HG03175 (cell line): ENCODE measurements around the gene ALPG.
"Not testable (repeated sequence)": the region's sequence is repeated elsewhere in the genome, so short reads cannot be mapped to it uniquely, and the experiment has no call there.

Experiments used
- ATAC-seq: cut with Tn5 transposase; IDR thresholded peaks from one replicate; pipeline ENCODE4 v1.9.1; 2021; ENCODE audit warnings: mild to moderate bottlenecking, moderate library complexity; ENCODE audit not compliant: unreplicated experiment

ALPG gene

DNA sequence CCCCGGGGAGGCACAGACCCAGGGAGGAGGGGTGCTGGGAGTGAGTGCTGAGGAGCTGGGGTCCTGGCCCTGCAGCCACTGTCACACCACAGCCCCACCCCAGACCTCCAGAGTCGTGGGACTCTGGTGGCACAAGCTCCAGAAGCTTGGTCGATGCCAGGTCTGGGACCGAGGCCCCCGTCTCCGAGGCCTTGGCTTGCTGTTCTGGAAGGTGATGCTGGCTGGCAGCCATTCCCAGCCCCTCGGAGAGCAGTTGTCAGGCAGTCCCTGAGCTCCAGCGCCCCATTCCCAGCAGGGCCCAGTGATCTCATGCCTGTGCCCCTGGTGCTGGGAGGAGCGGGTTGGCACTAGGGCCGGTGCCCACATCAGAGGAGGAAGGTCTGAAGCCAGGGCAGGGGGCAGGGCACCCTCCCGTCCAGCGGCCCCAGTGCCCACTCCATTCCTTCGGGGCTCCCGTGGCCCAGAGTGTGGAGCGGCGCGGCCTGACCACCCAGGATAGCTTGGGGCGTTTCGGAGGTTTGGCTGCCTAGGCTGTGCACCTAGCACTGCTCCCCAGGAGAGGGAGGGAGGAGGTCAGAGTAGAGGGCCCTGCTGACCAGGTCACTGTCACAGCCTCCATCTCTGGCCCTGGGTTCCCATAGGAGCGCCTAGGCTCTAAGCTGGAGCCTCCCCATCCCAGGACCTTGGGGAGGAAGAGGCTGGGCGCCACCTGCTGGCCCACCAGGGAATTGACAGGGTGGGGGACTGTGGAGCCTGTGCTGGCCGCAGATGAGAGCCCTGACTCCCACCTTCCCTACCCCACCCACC, 32.5 kb downstream of the ALPG start:
- ATAC-seq: no peak

DNA sequence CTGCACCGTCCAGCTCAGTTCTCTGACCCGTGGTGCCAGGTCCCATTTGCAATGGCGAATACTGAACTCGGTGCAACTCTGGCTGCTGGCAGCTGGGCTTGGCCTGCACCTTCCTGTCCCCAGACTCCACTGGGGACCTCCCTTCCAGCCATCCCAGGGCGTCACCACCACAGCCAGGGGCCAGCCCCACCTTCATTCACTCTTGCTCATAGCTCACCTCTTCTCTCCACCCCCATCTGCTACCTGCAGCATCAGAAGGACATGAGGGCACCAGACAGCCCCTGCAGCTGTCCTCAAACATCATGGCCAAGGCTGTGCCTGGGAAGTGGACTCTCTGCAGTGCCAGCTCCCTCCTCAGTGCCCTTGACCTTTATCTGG, 33.1 kb downstream of the ALPG start:
- ATAC-seq: no peak

DNA sequence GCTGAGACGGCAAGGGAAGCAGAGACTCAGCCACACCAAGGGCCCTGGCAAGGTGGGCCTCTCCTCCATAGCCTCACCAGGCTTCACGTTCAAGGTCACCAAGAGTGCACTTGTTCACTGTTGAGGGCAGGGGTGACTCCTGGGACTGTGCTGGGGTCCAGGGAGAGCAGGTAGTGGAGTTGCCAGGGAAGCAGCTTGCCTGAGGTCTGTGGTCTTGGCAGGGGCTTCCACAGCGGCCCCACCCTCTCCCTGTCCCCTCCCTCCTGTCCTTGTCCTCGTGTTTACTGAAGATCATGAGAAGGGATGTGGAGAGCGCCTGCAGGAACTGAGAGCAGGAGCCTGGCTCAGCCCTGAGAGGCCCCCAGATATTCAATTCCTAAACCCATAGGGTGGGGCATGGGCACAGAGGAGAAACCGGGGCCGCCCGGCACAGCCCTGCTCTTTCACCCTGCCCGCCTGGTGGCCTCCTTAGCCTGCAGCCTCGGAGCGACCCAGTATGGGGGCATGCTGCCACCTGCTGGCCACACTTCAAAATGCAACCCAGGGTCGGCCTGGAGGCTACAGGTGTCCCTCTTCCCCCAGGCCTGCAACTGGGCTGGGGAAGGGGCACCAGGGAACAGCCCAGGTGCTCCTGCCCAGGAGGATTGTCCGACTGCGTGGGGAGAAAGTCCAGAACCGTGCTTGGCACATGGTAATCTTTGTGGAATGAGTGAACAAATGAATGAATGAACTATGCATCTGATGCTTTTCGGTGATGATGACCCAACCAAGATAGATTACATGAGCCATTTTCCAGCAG, 33.8 kb downstream of the ALPG start:
- peak; percentile 78 for ATAC-seq

DNA sequence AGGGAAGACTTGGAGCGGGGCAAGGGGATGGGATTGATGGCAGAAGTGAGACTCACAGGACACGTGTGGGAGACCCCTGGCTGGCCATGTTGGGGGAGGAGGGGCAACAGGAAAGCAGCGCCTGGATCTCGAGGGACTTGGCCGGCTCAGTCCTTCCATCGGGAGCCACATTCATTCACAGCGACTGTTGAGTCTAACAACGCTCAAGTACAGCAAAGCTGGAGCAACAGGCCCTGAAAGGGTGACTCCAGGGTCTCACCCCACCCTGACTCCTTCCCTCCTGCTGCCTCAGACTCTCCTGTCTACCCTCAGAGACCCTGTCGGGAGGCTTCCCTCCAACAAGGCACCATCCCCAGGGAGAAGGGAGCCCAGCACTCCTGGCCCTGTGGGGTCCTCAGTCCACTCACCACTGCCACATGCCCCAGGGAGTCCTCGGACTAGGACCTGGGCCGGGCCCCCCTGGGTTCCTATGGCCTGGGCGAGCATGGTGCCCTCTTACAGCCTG, 34.6 kb downstream of the ALPG start:
- ATAC-seq: no peak

DNA sequence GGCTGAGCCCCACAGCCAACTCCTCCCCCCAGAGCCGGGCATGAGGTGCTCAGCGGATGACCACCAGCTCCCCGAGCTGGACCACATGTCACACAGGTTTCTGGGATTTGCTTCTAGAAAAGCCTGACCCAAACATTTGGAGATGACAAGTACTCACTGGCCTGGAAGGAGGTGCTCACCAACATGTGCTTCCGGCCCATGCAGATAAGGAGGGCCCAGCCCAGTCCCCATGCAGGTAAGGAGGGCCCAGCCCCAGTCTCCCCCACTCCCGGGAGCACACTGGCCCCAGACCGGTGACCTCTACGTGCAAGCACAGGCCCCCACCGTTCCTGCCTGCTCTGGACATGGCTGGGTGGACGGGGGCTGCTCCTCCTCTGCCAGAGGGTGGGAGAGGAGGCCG, 35.3 kb downstream of the ALPG start:
- ATAC-seq: not testable (repeated sequence)

DNA sequence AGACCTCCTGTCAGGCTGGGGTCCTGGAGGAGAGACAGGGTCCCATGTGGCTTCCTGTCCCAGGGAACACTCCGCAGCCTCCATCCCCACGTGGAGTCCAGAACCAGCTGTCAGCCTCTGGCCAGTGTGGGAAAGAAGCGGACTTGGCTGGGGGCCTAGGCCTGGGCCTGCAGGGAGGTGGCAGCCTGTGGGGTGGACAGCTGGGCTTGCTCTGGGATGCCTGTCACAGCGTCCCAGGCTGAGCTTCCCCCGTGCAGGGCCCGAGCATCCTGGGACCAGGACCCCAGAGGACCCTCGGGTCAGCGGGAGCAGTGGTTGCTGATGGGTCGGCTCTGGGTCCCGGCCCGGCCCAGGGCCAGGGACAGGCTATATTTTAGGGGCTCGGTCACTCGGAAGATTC, 35.8 kb downstream of the ALPG start:
- ATAC-seq: not testable (repeated sequence)

DNA sequence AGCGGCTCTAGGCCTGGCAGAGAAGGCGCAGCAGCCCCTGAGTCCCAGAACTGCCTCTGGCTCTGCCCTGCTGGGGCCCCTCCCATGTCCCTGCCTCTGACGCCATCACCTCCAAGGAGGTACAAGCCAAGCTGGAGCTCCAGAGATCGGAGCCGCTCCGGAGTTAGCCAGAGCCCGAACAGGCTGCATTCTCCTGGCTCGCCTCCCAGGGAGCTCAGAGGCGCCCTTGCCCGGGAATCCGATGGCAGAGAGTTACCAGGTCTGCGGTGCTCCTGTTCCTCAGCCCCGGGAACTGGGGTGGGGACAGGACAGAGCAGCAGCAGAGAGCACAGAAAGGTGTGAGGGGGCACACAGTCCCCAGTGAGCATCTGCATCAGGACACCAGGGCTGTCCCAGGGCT, 36.4 kb downstream of the ALPG start:
- ATAC-seq: not testable (repeated sequence)

DNA sequence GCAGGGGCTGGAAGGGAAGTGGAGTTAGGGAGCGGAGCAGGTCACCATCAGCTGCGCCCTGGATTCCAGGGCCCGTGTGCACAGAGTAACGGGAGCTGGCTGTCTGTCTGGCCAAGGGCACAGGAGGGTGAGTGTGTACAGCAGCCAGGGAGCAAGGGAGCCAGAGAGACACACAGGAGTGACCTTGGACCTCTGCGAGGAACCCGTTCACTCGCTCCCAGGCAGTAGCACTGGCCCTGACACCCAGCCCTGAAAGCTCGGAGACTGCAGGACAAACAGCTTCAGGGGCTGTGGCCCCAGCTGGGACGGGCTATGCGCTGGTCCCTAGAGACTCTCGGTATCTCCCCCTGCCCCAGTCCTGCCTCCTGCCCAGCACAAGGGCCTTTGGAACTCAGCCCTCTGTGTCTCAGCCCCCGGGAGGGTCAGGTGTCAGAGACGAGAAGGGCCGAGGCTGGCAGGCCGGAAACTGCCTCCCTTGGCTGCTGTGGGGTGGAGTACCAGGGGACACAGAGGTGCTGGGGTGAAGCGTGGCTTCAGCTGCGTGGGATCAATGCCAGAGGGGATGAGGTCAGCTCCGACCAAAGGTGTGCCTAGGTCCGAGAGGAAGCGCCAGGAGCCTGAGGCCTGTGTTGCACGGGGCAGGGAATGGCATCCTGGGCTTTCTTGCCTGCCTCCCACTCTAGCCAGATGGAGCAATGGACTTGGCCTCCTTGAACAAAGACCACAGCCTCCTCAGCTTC, 37.2 kb downstream of the ALPG start:
- ATAC-seq: not testable (repeated sequence)

DNA sequence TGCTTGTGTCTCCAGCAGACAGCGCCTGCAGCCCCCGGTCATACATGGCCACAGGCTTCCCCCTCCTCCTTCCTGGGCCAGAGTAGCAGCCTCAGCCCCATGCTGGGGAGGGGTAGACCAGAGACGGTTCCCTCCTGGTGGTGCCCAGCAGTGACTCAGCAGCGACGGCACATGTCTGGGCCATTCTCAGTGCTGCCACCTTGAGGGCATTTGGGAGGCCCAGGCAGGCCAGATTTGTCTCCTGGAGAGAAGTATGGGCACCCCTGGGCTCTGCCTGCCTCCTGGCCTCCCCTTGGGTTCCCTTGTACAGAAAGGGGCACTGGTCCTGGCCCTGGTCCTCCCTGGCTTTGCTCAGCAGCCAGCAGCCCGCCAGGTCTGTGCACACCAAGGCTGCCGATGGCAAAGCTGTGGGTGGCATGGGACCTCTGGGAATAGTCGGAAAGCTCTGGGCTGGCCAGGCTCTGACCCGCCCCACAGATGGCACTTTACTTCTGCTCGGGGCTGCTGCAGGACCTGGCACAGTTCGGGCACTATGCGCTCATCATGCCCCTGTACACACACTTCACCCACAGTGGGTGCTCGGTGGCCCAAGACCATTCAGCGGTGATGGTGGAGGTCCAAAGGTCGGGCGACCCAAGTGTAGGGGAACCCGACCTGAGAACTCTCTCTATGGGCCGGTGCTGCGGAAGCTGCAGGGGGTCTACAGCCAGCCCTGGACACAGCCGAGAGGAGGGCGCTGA, 37.9 kb downstream of the ALPG start:
- peak; percentile 34 for ATAC-seq

DNA sequence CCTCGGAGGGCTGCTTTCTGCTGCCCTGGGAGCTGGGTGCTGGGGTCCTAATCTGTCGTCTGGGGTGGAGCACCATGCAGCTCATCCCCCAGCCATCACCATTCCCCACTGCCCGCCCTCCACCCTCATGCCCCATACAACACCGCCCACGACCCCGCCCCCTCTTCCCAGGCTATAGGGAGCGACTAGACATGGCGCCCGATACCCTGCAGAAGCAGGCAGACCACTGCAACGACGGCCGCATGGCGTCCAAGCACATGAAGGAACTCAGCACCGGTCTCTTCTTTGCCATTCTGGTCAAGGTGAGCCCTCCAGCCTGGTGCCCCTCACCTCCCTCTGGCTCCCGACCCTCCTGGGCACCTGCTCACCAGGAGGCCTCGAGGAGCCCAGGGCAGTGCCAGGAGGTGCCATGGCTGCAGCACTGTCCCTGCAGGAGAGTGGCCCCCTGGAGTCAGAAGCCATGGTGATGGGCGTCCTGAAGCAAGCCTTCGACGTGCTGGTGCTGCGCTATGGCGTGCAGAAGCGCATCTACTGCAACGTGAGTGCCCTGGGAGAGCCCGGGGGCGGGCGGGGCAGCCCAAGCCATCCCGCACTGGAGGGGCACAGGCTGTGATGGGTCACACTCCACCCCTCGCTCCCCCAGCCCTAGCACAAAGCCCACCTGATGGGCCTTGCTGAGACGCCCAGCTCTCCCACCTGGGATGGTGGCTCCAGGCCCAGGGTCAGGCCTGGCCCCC, 38.7 kb downstream of the ALPG start:
- not testable (repeated sequence) for ATAC-seq

DNA sequence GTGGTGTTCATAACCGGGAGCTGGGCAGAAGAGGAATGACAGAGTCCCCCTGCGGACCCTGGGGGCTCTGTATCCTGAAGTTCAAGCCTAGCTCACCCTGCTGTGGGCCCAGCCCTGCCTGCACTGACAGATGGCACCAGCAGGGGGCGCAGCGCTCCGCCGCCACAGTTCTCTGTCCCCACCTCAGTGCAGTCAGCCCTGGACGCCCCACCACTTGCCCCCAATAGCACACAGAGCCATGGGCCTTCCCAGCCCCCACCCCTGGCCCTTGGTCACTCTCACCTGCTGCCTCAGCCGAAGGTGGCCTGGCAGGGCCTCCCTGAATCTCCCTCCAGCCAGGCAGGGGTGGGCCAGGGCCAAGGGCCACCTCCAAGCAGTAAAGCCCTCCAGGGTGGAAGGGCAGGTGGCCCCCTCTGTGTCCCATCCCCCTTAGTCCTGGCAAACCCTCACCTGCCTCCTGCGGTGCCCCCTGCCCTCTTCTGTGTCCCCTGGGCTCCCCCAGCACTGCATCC, 39.7 kb downstream of the ALPG start:
- ATAC-seq: not testable (repeated sequence)

DNA sequence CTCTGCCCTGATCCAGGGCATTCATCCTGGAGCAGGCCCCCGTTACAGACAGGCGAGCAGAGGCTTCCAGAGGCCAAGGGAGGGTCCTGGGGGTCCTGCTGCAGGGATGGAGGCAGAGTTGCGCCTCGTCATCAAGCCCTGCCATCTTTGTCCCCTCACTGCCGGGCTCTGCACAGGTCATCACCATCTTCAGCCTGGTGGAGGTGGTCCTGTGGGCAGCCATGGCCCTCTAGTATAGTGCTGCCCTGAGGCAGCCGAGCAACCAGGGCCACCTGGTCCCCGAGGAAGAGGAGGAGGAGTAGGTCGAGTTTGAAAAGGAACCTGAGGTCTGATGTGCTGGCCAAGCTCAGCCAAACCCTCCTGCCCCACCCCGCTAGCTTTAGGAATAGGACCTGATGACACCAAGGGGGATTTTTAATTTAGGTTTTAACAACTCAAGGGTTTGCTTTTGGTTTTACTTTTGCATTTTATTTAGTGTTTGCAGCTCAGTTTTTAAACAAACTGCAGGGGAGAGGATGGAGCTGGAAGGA, 40.5 kb downstream of the ALPG start:
- no peak for ATAC-seq

DNA sequence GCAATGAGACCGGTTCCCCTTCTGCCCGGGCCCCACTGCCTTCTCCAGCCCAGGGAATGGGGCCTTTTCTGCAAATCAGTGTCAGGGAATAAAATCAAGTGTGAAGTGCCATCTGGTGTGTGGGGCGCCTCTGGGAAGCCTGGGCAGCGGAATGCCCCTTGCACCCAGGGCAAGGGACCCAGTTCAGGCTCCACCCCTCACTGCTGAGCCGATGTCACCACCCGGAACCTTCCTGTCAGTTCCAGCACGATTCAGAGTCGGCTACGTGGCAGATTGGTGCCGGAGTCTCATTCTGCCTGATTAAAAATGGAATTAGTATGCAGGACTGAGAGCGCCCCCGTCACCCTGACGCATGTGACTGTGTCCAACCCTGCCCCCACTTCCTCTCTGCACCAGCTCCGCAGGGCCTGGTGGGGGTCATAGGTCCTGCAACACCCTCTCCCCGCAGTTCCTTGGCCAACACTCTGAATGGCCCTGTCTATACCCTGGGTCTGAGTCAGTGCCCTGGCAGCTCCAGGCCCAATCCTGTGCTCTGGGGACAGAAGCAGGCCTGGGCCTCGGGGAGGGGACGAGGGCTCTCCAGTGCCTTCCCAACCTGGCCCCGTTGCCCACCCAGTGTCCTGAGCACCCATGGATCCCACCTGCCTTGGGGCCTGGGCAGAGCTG, 41.1 kb downstream of the ALPG start:
- no peak for ATAC-seq

DNA sequence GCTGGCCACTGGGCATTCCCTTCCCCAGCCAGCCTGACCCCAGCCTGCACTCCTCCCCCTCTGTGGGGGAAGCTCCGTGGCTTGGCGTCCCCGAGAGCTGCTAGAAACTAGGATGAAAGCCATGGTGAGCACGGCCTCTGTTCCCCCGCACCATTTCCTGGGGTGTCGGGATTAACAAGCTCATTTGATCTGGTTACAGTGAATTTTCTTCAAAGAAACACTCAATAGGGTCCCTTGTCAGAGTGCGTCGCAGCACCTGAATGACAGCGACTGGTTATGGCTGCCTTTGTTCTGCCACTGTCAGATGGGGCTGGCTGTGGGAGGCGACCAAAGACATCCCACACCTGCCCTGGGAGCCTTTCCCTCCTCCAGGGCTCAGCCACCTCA, 41.7 kb downstream of the ALPG start:
- no peak for ATAC-seq

DNA sequence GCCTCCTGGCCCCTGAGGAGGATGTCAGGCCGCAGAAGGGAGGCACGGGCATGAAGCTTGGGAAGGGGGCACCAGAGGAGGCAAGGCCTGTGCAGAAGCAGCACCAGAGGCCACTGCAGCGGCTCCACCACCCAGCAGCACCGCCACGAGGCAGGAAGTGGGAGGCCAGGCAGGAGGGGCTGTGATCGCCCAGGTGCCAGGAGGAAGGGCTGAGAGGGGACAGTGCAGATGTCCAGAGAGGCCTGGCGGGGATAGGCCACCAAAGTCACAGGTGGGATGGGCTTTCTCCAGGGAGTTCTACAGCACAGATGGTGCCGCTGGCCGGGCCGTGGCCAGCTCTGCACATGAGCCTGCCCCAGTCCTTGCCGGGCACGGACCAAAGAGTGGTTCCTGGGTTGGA, 43.3 kb downstream of the ALPG start:
- no peak for ATAC-seq

DNA sequence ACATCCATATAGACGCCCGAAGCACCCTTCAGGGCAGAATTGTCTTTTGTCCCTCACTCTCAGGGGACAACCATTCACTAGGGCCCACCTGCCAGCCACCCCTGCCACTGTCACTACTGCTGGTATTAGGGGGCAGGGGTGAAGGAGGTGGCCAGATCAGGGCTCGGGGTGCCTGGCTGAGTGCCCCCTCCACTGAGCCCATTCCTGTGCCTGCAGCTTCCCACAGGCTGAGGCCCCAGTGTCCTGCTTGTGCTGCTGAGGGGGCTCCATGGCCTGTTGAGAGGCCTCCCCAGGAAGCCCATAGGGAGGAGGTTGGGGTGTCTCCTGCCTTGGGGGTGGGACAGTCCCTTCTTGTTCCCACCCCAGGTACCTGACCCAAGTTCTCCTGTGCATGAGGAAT, 45.0 kb downstream of the ALPG start:
- ATAC-seq: not testable (repeated sequence)

DNA sequence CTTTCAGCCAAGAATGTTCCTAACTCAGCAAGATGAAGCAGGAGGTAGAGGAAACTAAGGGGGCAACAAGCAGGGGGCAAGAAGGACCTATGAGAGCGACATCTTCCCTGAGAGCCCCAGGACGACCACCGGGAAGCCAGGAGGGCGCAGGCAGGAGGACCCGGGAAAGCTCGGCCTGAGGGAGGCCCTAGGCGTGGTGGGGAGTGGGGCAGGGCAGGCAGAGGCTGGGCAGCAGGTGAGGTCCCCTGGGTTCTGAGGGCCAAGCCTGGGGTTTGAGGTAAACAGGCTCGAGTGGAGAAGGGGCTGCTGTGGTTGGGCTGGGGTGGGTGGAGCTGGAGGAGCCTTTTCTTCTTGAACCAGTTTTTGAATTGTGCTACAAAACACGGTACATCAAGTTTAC, 48.0 kb downstream of the ALPG start:
- ATAC-seq: no peak

DNA sequence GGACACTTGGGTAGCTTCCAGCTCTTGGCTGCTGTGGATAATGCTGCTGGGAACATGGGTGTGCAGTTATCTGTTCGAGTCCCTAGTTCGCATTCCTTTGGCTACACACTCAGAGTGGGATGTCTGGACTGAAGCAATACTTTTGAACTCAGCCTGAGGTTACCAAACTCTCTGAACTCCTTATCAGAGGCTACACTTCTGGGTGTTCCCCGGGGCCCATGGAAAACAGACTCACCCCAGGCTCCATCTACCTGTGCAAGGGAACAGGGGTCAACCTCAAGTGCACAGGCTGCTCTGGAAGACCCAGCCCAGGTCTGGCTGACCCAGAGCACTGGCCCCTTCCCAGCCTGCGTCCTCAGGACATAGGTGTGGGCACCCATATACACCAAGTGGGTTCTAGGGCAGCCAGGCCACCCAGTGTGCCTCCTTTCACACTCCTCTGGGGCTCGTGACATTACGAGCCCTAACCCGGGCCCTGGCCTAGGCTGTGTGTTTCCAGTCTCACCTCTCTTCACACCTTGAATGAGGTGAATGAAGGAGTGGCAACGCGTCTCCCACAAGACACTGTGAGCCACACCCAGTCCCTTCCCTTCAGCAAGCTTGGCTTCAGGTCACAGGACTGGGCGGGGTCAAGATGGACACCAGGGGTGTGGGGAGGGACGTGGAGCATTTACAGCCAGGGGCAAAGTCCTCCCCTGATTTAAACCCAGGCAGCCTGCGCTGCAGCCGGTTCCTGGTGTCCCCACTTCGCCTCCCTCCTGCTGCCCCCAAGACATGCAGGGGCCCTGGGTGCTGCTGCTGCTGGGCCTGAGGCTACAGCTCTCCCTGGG, 49.0 kb downstream of the ALPG start, which contains the start of gene ALPI:
ALPI (plus strand) TSS at position 728 of the 830 bp plus-strand sequence; CDS start at position 775, 47 bp downstream.
- no peak for ATAC-seq
